ENCODE measurements around the gene POGLUT2. TPM values are rescaled to one million over a fixed set of nuclear protein-coding genes. Genes with fewer than 3 reads are reported as not detected.

The POGLUT2 gene
- total RNA-seq, 1 donor from 2014 or later, result 0.11 TPM

DNA sequence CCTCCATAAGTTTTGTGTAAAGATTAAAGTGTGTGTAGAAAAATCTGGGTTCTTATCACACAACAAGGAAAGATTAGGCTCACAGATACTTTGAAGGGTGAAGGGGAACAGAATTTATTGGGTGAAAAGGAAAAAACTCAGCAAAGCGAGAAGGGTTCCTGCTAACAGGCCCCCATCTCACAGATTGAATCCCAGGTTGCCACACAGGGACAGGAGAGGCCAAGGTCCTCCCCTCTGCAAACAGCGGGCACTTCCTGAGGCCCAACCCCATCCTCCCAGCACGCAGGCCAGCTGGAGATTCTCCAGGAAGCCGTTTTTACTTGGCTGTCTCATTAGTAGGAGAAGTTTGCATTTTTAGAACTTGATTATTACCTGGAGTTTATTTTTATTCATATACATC is 31.9 kb upstream of the POGLUT2 start:
- Mint-ChIP-seq H3K9me3 (no peaks in the 10 kb centered on the region), H3K27me3 (no peaks in the 10 kb centered on the region), H3K27ac (no peak overlapping the region), H3K4me3 (no peak overlapping the region), H3K4me1 (no peaks in the 10 kb centered on the region), H3K36me3 (ENCODE audit: low read depth) (no peaks in the 10 kb centered on the region)
- intact Hi-C loops (cut with micrococcal nuclease), result no loop called here
- CTCF ChIA-PET, result no interaction called here
- POLR2A ChIA-PET, result no interaction called here
- DNase-seq, result no peak
- TF ChIP-seq, protein P1, sequence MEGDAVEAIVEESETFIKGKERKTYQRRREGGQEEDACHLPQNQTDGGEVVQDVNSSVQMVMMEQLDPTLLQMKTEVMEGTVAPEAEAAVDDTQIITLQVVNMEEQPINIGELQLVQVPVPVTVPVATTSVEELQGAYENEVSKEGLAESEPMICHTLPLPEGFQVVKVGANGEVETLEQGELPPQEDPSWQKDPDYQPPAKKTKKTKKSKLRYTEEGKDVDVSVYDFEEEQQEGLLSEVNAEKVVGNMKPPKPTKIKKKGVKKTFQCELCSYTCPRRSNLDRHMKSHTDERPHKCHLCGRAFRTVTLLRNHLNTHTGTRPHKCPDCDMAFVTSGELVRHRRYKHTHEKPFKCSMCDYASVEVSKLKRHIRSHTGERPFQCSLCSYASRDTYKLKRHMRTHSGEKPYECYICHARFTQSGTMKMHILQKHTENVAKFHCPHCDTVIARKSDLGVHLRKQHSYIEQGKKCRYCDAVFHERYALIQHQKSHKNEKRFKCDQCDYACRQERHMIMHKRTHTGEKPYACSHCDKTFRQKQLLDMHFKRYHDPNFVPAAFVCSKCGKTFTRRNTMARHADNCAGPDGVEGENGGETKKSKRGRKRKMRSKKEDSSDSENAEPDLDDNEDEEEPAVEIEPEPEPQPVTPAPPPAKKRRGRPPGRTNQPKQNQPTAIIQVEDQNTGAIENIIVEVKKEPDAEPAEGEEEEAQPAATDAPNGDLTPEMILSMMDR (IDR thresholded peaks at IDR 0.05), result no peak
- ATAC-seq (ENCODE audit: low read depth), result no peak

DNA sequence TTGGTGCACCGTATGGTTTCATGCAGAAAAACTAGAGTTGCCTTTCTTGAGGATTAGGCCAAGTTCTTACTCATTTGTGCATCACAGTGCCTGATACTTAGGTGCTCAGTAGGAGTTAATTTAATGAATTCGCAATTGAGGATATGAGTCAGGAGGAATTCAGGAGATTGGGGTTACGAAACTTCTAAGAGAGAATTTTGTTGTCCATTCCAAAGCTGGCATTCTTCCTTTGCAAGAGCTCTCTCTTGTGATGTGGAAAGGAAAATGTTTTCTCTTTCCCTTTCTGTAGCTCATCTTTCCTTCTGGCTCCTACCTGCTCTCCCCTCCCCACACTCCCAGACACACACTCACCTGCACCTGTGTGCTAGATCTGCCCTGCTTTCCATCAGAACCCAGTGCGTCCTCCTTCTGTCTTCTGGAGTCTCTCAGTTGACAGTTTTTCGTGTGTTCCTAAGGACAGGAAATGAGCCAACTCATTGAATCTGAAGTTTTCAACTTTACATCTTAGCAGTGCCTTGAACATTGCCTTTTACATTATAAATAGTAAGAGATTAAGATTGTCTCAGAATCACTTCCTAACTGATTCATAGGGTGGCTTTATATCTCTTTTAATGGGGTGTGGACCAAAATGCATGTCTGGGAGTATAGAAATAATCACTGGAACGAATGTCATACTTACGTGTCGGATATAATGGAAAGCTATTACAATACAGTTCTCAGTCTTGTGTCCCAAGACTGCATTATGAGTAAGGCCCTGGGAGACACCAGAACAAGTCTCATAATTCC is 27.3 kb upstream of the POGLUT2 start:
- Mint-ChIP-seq H3K27ac (no peak overlapping the region), H3K36me3 (ENCODE audit: low read depth) (peaks cover 5% of the 10 kb centered on the region), H3K4me1 (no peaks in the 10 kb centered on the region), H3K4me3 (no peak overlapping the region), H3K9me3 (no peaks in the 10 kb centered on the region), H3K27me3 (no peaks in the 10 kb centered on the region)
- ATAC-seq (ENCODE audit: low read depth), result no peak
- TF ChIP-seq, protein P1 (IDR thresholded peaks at IDR 0.05), result no peak
- intact Hi-C loops (cut with micrococcal nuclease), result no loop called here
- POLR2A ChIA-PET, result no interaction called here
- CTCF ChIA-PET, result no interaction called here
- DNase-seq, result no peak

DNA sequence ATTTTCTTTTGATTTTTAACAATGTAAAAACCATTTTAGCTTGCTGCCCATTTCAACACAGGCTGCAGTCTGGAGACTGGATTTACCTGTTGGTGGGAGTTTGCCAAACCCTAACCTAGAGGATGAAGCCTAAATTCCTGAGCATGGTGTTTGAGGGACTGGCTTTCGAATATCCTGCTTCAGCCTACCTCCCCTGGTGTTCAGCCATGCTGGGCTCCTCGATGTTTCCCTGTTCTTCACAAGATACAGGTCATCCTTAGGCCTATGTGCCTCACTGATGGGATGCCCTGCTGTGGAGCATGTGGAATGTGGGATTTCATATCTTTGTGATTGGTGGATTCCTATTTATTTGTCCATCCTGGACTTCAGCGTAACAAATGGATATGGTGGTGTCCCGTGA is 26.6 kb upstream of the POGLUT2 start:
- no peaks in the 10 kb centered on the region for H3K9me3 Mint-ChIP-seq
- POLR2A ChIA-PET, result interaction anchor here (0.7 kb wide), 1 partner anchor 20 kb away, joined by 3 read pairs; the partner anchor contains the start of gene ERCC5
- H3K4me1 Mint-ChIP-seq, result no peaks in the 10 kb centered on the region
- intact Hi-C loops (cut with micrococcal nuclease), result no loop called here
- no peak for DNase-seq
- H3K36me3 Mint-ChIP-seq (ENCODE audit: low read depth), result peaks cover 5% of the 10 kb centered on the region
- CTCF ChIA-PET, result no interaction called here
- H3K27me3 Mint-ChIP-seq, result no peaks in the 10 kb centered on the region
- no peak overlapping the region for H3K27ac Mint-ChIP-seq
- TF ChIP-seq, protein P1 (IDR thresholded peaks at IDR 0.05), result no peak
- no peak for ATAC-seq (ENCODE audit: low read depth)
- no peak overlapping the region for H3K4me3 Mint-ChIP-seq

DNA sequence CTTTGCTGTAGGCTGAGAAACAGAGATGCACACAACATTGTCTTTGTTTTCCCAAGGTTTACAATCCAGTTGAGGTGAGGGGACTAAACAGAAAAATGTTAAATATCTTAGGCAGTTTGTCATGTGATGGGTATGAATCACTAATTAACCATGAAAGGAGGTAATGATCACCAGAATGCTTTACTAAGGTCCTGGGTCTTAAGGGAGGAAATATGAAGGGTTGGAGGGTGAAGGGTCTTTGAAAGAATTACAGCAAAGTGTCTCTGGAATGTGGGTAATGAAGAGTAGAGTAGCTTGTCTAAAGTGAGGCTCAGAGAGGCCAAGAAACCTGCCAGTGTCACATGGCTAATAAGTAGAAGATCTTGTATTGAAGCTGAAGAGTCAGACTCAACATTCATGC is 19.1 kb upstream of the POGLUT2 start:
- no peak for DNase-seq
- POLR2A ChIA-PET, result no interaction called here
- Mint-ChIP-seq H3K36me3 (ENCODE audit: low read depth) (peaks cover 11% of the 10 kb centered on the region), H3K9me3 (no peaks in the 10 kb centered on the region), H3K4me1 (no peaks in the 10 kb centered on the region), H3K27ac (no peak overlapping the region), H3K4me3 (no peak overlapping the region), H3K27me3 (no peaks in the 10 kb centered on the region)
- no peak for ATAC-seq (ENCODE audit: low read depth)
- TF ChIP-seq, protein P1 (IDR thresholded peaks at IDR 0.05), result no peak
- CTCF ChIA-PET, result no interaction called here
- intact Hi-C loops (cut with micrococcal nuclease), result no loop called here

DNA sequence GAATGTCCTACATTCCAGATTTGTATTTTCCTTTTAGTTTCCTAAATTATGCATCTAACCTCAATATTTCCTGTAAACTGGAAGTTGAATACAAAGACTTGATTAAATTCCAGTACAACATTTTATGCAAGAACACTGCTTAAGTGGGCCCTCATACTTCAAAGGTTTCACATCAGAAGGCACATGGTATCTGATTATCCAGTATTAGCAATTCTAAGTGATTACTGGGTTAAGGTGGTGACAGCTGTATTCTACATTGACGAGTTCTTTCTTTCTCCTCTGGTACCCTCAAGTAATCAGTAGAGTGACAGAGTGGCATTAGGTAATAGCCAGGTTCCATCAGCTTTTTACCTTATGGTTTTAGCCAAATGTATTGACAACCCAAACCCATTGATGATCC is 18.5 kb upstream of the POGLUT2 start:
- DNase-seq (no peak), ATAC-seq (ENCODE audit: low read depth) (no peak)
- TF ChIP-seq, protein P1 (IDR thresholded peaks at IDR 0.05), result no peak
- intact Hi-C loops (cut with micrococcal nuclease), result no loop called here
- no peak overlapping the region for H3K27ac Mint-ChIP-seq
- peaks cover 13% of the 10 kb centered on the region for H3K36me3 Mint-ChIP-seq (ENCODE audit: low read depth)
- H3K4me1 Mint-ChIP-seq, result no peaks in the 10 kb centered on the region
- CTCF ChIA-PET, result no interaction called here
- POLR2A ChIA-PET, result no interaction called here
- no peak overlapping the region for H3K4me3 Mint-ChIP-seq
- H3K9me3 Mint-ChIP-seq, result no peaks in the 10 kb centered on the region
- H3K27me3 Mint-ChIP-seq, result no peaks in the 10 kb centered on the region

All from activated B cell treated with CpG ODN at 0.5 μM for 24 hours (primary cell).